Amniotic epithelial cell (primary cell): ENCODE measurements around the gene MRPL10.

ENCODE experiments used
- DNase-seq: peaks from one replicate; pipeline ENCODE4 v3.0.0-alpha.2; 2010; ENCODE audit warnings: low read depth

Gene MRPL10

DNA sequence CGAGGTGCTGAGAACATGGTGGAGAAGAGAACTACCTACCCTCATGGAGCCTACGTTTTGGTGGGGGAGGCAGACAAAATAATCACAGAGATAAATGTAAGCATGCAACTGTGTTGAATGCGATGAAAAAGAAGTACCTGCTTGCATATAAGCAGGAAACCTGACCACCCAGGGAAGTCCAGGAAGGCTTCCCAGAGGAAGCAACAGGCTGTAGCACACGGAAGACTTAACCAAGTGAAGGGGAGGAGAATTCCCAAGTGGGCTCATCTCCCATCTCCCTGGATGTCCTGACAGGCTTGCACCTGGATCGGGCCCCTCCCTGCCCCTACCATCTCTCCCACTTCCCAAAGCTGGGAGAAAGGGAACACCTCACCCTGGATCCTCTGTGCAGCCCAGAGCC lies 7.7 kb upstream of the MRPL10 start:
- DNase-seq, result no peak

DNA sequence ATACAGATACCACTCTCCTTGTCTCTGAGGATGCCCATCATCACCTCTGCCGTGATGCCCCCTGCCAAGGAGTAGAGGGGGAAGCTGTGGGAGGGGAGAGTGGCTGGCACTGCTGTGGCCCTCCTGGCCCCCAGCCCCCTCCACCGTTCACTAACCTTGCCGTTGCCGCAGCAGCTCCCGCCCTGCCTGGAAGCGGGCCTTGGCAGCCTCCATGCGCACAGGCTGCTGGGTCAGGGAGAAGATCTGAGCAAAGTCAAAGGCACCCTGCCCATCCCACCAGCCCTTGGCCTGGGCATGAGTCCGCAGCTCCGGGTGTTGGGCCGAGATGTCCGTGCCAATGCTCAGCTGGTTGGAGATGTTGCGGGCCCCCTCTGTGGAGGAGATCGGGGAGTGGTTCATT lies 7.3 kb upstream of the MRPL10 start:
- no peak for DNase-seq

DNA sequence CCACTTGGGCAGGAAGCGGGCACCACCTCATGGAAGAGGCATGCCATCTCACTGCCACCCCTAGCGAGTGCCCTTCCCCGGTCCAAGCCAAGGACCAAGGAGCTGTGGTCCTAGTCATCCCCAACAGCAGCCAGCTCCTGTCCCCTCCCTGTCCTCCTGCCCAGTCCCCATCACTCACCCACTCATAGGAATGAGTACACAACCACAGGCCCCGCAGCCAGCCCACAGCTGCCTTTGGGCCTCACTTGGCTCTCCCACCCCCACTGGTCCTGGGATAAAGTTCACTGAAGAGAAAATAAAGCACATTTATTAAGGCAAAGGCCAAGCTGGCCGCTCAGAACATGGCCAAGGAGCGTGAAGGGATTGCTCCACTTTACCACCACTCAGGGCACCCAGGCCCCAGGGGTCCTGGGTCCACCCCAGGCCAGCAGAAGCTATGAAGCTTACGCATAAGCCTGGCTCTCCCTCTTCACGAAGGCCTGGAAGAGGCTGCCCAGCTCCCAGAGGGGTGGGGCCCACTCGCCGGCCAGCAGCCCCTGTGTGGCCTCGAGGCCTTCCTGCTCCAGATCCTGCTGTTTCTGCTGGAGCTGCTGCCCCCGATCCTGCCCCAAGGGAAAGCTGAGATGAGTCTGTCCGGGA lies 6.2 kb upstream of the MRPL10 start:
- no peak for DNase-seq

DNA sequence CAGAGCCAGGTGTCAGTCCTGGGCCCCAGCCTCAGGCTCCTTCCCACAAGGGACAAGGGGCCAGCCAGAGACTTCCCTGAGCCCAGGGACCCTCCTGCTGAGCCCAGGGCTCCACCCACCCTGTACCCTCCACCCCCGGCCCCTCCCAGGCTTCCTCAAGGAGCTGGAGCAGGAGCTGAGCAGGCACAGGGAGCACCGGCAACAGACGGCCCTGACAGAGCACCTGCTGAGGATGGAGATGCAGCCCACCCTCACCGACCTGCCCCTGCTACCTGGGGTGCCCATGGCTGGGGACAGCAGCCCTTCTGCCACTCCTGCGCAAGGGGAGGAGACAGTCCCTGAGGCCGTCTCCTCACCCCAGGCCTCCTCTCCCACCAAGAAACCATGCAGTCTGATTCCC lies 5.3 kb upstream of the MRPL10 start:
- no peak for DNase-seq

DNA sequence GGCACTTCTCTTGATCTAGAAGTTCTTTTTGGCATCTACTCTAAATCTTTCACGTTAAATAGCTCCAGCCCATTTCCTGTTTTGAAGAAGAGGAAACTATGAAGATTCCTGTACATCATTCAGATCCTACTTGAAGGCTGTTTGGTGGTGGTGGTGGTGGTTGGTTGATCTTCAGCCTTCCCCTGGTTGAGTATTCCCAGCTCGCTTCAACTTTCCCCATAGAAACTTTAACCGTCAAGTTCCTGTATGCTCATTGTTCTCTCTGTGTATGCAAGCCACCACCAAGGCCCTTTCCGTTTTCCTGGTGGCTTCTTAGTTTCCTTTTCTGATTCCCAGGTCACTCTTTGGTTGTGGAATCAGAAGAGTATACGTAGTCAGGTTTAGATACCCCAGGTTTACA lies 3.4 kb upstream of the MRPL10 start:
- DNase-seq, result no peak

DNA sequence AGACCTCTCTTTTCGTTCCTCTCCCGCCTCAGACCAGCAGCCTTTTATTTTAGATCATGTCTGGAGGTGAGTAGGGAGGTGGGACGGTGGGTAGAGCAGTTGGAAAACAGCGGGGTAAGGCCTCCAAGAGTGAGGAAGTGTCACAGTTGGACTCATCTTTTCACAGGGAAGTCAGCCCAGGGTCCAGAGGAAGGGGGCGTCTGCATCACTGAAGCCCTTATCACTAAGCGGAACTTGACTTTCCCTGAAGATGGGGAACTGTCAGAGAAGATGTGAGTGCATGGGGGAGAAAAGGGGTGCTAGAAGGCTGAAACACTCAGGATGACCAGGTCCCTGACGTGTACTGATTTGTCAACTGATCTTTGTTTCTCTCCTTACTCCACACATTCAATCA lies 590 bp upstream of the MRPL10 start:
- no peak for DNase-seq

DNA sequence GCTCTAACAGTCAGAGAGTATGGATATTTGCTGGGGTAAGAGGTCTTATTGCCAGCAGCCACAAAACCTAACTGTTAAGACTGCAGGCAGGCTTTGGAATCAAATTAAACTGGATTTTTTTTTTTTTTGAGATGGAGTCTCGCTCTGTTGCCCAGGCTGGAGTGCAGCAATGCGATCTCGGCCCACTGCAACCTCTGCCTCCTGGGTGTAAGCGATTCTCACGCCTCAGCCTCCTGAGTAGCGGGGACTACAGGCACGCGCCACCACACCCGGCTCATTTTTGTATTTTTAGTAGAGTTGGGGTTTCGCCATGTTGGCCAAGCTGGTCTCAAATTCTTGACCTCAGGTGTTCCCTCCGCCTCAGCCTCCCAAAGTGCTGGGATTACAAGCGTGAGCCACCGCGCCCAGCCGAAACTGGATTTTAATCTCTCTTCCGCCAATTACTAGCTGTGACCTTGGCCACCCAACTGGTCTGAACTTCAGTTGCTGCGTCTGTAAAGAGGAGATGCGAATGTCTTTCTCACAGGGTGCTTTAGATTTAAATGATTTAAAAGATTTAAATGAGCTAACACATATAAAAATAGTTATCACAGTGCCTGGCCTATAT lies 842 bp downstream of the MRPL10 start:
- DNase-seq, result no peak

DNA sequence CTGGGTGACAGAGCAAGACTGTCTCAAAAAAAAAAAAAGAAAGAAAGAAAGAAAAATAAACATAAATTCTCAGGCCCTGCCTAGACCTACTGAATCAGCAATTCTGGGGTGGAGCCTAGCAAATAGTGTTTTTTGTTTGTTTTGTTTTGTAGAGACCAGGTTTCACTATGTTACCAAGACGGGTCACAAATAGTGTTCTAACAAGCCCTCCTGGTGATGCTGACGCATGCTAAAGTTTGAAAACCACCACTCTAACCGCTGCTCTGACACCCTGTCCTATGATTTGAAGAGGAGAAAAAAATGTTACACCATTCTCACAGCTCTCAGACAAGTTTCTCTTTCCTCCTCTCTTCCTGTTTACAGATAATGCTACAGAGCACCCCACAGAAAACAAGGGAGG lies 1.5 kb downstream of the MRPL10 start:
- DNase-seq, result no peak

DNA sequence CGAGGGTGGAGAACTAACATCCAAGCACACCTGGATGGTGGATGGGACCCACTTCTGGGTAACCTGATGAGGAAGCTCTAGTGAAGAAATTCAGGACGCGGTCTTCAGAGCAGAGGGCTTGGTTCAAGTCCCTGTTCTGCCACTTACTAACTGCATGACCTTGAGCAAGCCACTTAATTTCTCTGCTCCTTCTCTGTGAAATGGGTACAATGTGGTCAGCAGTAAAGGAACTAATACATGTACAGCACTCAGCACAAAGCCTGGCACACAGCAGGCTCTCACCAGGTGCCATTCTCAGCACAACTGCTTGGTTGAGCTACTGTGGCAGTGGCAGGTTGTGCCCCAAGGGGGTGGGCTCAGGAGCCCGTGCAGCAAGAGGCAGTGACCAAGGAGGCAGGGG lies 7.8 kb downstream of the MRPL10 start:
- no peak for DNase-seq

DNA sequence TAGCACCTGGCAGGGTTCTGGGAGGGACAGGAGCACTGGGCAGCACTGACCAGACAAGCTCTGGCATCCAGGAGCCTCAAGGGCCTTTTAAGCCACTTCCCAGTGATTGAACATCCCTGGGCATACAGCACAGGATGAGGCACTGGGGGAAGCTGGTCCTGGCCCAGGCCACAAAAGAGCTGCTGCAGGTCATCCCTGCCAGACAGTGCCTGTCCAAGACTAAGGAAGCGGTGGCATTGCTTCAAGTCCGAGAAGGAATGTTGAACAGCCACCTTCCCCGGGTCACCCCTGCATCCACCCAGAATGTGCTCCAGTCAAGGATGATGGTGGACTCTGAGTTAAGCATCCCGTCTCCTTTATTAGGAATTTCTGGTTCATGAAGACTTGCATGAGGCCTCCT lies 8.6 kb downstream of the MRPL10 start:
- no peak for DNase-seq

DNA sequence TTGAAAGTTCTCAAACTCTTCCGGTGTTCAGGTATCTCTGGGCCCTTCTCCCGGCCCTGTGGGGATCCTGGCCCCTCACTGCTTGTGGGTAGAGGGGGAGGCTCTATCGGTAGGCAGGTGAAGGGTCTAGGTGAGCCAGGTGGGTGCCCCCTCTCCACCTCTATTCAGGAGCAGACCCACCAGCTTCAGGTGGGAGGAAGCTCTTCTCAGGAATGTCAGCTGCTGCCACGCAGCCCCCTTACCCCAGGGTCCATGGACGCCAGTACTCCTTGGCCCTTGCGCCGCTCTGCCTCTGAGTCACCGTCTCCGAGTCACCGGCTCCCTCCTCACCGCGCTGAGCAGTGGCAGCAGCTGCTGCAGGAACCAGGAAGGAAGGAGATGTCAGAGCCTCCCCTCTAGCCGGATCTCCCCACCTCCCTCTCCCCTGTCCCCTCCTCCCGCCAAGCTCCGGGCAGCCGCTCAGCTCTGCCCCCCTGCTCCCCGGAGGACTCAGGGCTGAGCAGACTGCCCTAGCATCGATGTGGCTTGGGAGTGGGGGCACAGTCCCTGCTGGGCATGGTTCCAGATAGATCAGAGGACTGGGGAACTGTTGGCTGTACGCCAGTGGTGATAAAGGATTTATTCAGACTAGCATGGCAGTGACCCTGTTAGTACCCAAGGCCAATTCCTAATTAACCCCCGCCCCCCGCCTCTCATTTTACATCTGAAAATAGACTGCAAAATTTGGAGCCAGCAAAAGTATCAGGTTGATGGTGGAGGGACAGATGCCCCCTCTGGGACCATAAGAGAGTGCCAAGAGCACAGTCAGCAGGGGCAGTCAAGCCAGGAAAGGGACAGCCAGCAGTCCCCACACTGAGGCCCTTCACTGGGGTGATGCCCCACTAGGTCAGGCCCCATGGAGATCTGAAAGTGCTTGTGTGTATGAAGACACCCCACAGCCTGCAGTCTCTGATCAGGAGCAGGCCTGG lies 9.6 kb downstream of the MRPL10 start, which contains the start of gene OSBPL7:
Gene OSBPL7 (minus strand): TSS at position 371 of the 968 bp plus-strand sequence. CDS start 1,516 bp downstream, outside the sequence.
- DNase-seq, result peak; percentile 71

DNA sequence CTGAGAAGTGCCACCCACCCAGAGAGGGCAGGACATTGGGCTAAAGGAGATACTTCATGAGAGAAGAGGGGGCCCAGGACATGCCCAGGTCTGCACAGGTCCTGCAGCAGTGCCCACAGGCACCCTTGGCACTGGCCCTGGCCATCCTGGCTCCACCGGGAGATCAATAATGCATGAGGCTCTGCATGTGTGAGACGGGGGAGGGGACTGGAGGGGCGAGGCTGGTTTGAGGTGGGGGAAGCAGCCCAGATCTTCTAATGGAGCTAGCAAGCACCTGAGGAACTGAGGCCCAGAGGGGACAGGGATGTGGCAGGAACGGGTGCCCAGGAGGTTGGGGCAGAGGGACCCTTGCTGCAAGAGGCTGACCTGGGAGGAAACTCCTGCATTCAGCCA lies 10.3 kb downstream of the MRPL10 start:
- DNase-seq, result no peak

DNA sequence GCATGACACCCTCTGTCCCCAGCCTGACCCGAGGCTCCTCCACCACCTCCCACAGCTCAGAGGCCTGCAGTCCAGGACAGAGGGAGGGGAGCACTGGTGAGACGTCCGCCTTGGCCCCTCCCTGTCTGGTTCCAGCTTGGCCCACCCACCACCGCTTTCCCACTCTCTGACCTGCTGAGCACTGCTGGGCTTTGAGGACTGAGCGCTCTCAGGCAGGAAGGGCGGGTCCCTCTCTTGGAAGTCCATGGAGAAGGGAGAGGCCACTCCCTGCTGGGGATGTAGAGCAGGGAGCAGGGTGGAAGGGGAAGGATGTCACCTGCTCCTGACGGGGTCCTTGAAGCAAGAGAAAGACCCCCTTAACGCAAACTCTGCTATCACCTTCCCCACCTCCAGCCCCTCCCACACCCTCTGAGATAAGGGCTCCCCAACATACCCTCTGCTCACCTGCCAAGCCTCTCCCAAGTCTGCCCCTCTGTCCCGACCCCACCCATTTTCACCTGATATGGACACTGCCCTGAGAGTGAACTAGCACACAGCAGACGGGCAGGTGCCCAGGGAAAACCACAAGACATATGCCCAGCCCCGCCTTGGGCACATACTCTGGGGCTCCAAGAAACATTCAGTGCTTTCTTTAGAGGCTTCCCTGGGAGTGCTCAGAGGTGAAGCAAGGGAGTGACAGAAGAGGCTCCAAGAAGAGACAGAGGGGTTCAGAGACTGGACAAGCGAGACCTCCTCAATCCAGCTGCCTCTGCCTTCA lies 11.1 kb downstream of the MRPL10 start:
- DNase-seq, result no peak

DNA sequence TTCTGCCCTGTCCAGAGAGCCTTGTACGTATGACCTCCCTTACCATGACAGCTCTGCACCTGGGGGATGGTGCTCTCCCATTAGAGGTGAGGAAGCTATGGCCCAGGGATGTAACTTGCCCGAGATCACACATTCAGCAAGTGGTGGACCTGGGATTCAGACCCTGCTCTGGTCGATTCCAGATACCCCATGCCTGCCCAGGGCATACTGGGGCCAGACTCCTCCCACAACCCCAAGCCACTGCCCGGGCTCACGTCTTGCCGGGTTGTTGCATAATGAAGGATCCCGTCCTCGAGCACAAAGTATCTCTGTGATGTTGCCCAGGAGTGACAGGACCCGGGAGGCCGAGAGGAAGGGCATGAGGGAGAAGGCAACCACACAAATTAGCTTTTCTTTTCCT lies 11.9 kb downstream of the MRPL10 start:
- DNase-seq, result no peak

DNA sequence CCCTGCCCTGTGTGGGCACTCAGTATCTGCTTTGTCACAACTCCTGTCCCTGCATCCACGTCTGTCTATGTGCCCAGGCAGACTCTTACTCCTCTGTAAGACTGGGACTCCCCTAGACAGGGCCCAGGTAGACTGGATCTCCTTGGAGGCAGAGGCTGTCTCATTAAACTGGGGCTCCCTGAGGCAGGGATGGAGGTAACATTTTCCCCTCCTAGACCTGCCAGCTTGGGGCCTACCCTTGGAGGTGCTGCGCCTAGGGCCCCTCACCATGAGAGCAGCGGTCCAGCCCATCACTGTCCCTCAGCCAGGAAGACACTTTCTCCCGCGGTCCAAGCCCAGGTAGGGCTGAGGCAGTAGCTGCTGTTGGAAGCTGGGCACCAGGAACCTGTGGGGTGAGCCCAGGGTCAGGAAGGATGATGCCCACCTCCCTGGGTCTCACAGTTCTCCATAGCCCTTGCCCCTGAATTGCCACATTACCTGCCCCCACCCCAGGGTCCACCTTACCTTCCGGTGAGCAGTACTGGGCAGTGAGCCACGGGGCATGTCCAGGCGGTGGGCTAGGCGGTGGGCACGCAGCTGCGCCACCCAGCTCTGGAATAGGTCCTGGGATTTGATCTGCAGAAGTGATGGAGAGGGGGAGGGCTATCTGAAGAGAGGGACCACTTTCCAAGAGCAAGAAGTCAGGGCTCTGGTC lies 13.2 kb downstream of the MRPL10 start:
- no peak for DNase-seq

DNA sequence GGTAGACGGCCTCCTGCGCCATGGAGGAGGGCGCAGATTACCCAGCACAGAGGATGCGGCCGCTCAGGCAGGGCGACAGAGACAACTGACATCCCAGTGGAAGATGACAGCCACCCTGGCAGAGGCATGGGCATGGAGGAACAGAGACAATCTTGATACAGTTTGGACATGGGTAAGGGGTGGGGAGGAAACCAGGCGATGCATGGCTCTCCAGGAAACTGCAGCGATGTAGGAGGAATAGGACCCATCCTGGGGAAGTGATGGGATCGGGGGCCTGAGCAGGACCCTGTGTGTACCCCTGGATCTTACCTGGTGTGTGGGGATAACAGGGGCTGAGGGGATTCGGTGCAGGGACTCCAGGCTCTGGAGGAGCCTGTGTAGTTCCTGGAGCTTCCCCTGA lies 14.4 kb downstream of the MRPL10 start:
- DNase-seq, result no peak

DNA sequence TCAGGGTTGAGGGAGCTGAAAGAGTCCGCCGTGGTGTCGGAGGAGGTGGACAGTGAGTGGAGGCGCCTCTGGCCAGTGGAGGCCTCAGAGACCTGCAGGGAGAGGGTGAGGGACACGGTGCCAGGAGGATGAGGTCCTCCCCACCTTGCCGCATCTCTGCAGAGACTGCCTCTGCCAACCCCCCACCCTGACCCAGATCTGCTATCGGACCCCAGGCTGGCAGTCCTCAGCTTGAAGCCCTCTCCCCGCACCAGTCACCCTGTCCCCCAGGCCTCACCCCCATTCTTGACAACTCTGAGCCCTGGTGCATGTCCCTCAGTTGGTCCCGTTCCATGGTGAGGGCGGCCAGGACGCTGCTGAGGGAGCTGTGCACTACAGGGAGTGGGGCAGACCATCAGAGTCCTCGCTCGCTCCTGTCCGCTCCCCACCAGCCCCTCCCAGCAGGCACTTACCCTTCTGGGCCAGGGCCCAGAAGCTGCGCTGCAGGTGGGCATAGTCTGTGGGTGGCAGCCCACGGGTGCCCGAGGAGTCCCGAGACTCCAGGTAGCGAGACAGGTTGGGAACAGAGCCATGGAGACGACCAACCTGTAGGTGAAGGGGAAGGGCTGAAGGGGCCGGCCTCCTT lies 15.1 kb downstream of the MRPL10 start:
- no peak for DNase-seq

DNA sequence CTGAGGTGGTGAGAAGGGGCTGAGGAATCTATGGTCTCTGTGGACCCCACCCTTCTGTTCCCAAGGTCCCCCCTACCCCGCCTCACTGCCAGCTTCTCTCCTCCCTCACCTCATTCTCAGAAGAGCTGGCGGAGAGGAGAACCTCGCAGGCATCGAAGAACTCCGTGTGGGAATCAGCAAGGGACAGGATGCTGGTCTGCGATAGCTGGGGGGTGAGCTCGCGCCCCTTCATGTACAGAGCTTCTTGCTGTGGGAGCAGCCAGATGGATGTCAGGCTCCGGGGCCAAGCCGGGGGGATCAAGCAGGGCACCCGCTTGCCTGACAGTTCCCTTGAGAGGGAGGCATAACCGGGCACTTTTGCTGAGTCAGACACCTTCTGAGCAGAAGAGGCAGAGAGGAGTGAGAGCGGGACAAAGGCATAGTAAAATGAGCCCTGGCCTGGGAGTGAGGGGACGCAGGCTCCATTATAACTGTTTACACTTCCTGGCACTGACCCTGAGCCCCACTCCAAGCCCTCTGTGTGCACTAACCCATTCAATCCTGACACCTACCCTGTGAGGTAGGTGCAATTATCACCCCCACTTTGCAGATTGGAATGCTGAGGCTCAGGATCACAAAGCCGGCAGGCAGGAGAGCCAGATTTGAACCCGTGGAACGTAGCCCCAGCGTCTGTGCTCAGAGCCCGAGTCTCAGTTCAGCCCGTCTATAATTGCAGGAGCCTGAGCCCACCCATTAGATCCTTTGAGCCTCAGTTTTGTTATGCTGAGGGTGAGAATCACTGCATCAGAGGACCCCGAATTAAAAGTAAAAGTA lies 16.0 kb downstream of the MRPL10 start:
- DNase-seq, result no peak

DNA sequence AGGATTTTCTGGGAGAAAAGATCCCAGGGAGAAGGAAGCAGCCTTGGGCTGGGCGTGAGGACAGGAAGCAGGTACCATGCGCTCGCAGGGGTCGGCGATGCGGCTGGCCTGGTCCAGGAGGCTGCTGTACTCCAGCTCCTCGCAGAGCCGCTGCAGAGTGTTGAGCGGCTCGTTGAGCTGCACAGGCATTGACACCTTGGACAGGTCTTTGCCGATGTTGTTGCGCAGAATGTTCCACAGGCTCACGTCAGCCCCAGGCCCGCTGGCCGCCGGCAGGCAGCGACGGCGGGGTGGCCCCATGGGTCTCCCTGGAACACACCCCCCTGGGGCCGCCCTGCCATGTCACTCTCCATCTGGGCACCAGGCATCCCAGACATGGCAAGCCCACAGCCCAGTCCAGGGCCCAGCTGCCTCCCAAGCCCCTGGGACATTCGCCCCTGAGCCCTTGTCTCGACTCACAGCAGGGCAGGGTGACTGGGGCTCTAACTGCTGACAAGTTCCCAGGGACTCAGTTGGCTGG lies 17.8 kb downstream of the MRPL10 start:
- no peak for DNase-seq

DNA sequence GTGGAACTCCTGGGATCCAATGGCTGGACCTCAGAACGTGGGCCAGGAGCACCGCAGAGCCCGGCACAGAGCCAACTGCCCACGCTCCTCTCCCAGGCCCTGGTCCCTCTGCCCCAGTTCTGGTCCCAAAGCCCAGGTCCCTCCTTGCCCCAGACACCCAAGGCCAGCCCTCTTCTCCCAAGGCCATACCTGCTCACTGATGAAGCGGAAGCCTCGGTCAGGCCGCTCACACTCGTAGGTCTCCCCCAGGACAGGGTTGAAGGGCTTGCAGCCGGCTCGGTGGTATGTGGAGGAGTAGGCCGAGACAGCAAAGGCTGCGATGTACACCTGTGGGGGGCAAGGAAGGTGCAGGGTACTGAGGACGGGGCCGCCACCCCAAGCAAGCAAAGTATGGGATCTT lies 18.3 kb downstream of the MRPL10 start:
- no peak for DNase-seq
